Stimulated activated memory B cell treated with anti-CD40 and anti-IgM and Interleukin-4, amounts not matched to agents 10 μg/mL and 1 μg/mL and 100 μg/mL, for 72 hours (primary cell): ENCODE results near the gene PMEPA1.

Experiments used
- ATAC-seq: fragments of 150-1000 bp; cut with Tn5 transposase; 2 replicates; pipeline ENCODE4 v1.10.0; 2021
- H3K27ac Mint-ChIP-seq: one replicate; pipeline ENCODE4 v1.8.0; 2022; ENCODE audit warnings: mild to moderate bottlenecking, mixed read lengths
- H3K27me3 Mint-ChIP-seq: one replicate; pipeline ENCODE4 v1.8.0; 2022; ENCODE audit warnings: mixed read lengths
- H3K36me3 Mint-ChIP-seq: one replicate; pipeline ENCODE4 v1.8.0; 2022; ENCODE audit warnings: mixed read lengths
- H3K4me1 Mint-ChIP-seq: one replicate; pipeline ENCODE4 v1.8.0; 2022; ENCODE audit warnings: mixed read lengths
- H3K4me3 Mint-ChIP-seq: one replicate; pipeline ENCODE4 v1.8.0; 2022; ENCODE audit warnings: mild to moderate bottlenecking, moderate library complexity, mixed read lengths
- H3K9me3 Mint-ChIP-seq: one replicate; pipeline ENCODE4 v1.8.0; 2022; ENCODE audit warnings: mixed read lengths

The PMEPA1 gene

DNA sequence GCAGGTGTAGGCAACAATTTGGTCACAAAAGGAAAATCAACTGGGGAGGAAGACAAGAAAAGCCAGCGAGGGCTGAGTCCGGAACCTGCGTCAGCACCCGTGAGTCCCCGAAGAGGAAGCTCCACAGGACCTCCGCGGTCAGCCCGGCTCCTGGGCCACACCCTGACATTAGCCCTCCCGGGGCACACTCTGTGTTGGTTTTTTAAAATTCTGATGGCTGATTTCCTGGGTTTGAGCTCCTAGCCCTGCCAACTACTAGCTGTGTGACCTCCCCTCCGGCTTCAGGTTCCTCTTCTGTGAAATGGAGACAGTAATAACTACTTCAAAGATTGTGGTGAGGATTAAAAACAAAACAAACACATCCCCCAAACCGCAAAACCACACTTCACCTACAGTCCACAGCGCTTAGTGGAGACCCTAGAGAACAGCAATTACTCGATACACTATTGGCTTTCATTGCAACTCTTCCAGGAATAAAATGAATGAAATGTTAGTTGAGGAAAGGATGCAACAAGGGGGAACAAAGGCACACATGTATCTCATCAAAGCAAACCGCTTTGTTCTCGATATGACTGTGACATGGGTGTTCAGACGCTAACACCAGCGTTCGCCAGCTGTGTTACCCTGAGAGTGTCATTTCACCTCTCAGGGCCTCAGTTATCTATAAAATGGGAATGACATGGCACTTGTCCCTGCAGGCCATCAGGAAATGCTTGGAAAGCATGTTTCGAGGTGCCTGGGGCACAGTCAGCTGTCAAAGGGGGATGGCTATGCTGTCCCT, 90.6 kb downstream of the PMEPA1 start:
- no peaks in the 10 kb centered on the region for H3K27me3 Mint-ChIP-seq
- peak overlapping the region; percentile 73 for H3K4me3 Mint-ChIP-seq
- peaks cover 63% of the 10 kb centered on the region for H3K4me1 Mint-ChIP-seq
- H3K9me3 Mint-ChIP-seq: no peaks in the 10 kb centered on the region
- peak overlapping the region; percentile 86 for H3K27ac Mint-ChIP-seq
- ATAC-seq: peak; percentile 90
- peaks cover 6% of the 10 kb centered on the region for H3K36me3 Mint-ChIP-seq

DNA sequence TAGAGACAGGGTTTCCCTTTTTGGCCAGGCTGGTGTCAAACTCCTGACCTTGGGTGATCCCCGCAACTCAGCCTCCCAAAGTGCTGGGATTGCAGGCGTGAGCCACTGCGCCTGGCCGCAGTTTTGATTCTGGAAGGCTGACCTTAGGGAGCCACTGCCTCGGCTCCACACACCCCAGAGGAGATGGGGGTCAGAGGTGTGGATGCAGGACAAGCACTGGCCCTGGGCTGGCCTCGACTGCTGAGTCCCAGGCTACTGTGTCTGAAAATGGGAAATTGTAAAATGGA, 91.1 kb downstream of the PMEPA1 start:
- Mint-ChIP-seq H3K36me3 (peaks cover 6% of the 10 kb centered on the region), H3K4me1 (peaks cover 63% of the 10 kb centered on the region), H3K27ac (peak overlapping the region; percentile 86)

DNA sequence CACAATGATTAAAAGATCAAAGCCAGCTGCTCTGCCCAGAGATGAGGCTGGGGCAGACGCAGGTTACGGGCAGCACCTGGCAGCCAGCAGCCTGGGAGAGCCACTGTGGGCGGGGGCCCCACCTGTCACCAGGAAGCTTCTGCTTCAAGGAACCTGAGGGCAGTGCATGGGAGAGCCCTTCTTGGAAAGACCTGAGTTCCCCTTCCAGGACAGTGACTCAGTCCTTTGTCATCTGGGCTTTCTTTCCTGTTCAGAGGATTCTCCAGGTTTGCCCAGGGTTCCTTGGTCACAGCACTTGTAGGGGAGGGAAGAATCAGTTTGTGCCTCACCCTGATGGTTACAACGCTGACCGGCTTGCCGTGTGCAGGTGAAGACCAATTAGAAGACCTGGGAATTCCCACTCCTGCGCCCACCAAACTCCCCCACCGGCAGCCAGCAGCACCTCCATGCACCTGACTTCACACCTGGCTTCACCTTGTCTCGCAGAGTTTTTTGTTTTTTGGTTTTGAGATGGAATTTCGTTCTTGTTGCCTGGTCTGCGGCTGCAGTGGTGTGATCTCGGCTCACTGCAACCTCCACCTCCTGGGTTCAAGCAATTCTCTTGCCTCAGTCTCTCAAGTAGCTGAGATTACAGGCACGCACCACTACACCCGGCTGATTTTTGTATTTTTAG, 91.6 kb downstream of the PMEPA1 start:
- Mint-ChIP-seq H3K36me3 (peaks cover 6% of the 10 kb centered on the region), H3K4me3 (peak overlapping the region; percentile 73), H3K27ac (peak overlapping the region; percentile 86), H3K9me3 (no peaks in the 10 kb centered on the region), H3K4me1 (peaks cover 63% of the 10 kb centered on the region), H3K27me3 (no peaks in the 10 kb centered on the region)
- ATAC-seq: no peak

More for the DNA sequence above, 91.1 kb downstream of the PMEPA1 start:
- Mint-ChIP-seq H3K27me3 (no peaks in the 10 kb centered on the region), H3K9me3 (no peaks in the 10 kb centered on the region), H3K4me3 (peak overlapping the region; percentile 73)
- no peak for ATAC-seq

- Mint-ChIP-seq H3K4me3 (no peak overlapping the region), H3K9me3 (no peaks in the 10 kb centered on the region), H3K27ac (peak overlapping the region; percentile 86), H3K27me3 (no peaks in the 10 kb centered on the region), H3K36me3 (peaks cover 6% of the 10 kb centered on the region), H3K4me1 (peaks cover 55% of the 10 kb centered on the region)
- ATAC-seq: no peak
Observed at GRCh38 chr20:57617079-57617795, 92.6 kb downstream of the PMEPA1 start.

DNA sequence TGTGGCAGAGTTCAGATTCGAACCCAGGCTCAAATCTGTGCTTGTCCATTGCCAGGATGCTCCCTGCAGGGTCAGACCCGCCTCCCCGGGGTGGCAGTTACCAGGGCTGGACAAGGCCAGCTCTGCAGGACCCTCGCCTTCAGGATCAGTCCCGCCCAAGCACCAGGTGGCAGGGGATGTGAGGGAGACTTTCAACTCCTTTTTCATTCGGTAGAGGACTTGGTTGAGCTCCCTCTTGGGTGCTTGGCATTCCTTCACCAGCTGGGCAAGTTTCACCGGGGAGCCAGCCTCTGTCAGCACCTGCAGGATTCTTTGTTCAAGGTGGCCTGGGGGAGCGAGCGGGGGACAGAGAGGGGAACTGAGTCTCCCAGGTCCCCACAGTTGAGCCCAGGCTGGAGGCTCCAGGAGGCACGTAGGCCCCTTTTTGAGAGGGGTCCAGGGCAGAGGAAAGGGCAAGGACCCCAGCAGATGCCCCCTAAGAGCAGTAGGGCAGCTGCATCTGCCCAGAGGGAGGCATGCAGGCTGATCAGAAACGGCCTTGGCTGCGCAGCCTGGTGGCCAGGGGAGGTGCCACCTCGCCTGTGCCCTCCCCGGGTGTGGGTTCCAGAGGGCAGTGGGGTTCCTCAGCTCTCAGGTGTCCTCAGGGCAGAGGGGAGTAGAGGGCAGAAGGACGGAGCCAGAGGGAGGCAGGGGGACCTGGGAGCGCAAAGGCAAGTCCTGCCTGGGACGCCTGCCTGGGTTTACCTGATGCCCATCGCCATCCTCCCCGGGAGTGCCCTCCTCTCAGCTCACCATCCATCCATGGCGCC, 93.5 kb downstream of the PMEPA1 start:
- Mint-ChIP-seq H3K27me3 (no peaks in the 10 kb centered on the region), H3K4me1 (peaks cover 46% of the 10 kb centered on the region), H3K4me3 (no peak overlapping the region), H3K9me3 (no peaks in the 10 kb centered on the region), H3K36me3 (peaks cover 6% of the 10 kb centered on the region), H3K27ac (peak overlapping the region; percentile 86)
- no peak for ATAC-seq

GRCh38 chr20:57615445-57615811, 94.4 kb downstream of the PMEPA1 start:
- Mint-ChIP-seq H3K27ac (no peak overlapping the region), H3K36me3 (peaks cover 14% of the 10 kb centered on the region), H3K4me3 (no peak overlapping the region), H3K4me1 (peaks cover 44% of the 10 kb centered on the region), H3K27me3 (no peaks in the 10 kb centered on the region), H3K9me3 (no peaks in the 10 kb centered on the region)
- no peak for ATAC-seq

DNA sequence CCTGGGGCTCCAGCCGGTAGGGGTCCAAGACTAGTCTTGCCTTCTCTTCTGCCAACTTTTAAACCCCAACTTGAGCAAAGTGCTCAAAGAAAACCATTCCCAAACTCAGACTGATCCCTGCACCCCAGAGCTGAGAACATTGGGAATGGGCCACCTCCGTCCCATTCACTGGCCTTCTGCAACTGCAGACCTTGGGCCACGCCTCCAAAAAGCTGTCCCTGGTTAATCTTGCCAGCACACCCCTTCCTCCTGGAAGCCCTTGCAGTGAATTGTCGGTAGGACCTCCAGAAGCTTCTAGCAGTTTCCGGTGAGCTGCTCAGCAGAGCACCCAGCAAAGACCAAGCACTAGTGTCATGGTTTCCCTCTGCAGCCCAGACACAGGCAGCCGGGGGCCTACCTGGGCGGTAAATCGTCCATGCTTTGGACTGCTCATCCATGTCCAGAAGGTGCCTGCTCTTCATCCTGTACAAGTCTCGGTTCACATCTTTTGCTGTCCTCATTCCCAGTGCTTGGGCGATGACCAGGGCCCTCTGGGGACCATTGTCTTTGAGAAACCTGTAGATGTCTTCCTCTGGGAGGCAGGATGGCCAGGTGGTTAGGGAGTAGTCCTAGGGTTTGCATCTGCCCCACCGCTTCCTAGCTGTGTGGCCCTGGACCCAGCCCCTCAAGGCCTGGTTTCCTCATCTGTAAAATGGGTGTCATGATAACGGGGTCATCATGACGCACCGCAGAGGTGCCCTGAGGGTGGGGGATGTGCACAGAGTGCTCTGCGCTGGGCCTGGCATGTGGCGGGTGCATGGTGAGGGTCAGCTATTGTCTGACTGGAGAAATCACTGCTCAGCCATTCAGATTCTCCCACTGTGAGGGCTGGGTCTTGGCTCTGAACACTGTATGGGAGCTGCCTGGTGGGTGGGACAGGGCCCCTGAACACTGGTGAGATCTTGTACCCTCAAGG, 95.0 kb downstream of the PMEPA1 start:
- Mint-ChIP-seq H3K4me1 (peaks cover 44% of the 10 kb centered on the region), H3K27ac (no peak overlapping the region), H3K4me3 (no peak overlapping the region), H3K36me3 (peaks cover 19% of the 10 kb centered on the region), H3K27me3 (no peaks in the 10 kb centered on the region), H3K9me3 (no peaks in the 10 kb centered on the region)
- ATAC-seq: no peak

- Mint-ChIP-seq H3K27ac (no peak overlapping the region), H3K27me3 (no peaks in the 10 kb centered on the region)
- no peak for ATAC-seq
Observed at GRCh38 chr20:57613481-57613921, 96.3 kb downstream of the PMEPA1 start.

GRCh38 chr20:57612916-57613315, 96.9 kb downstream of the PMEPA1 start:
- H3K9me3 Mint-ChIP-seq: no peaks in the 10 kb centered on the region
- H3K4me3 Mint-ChIP-seq: no peak overlapping the region
- peaks cover 34% of the 10 kb centered on the region for H3K4me1 Mint-ChIP-seq
- no peak for ATAC-seq
- peaks cover 31% of the 10 kb centered on the region for H3K36me3 Mint-ChIP-seq
- H3K27me3 Mint-ChIP-seq: no peaks in the 10 kb centered on the region
- no peak overlapping the region for H3K27ac Mint-ChIP-seq

More at GRCh38 chr20:57613481-57613921, 96.3 kb downstream of the PMEPA1 start:
- H3K36me3 Mint-ChIP-seq: peaks cover 31% of the 10 kb centered on the region
- no peak overlapping the region for H3K4me3 Mint-ChIP-seq
- H3K9me3 Mint-ChIP-seq: no peaks in the 10 kb centered on the region
- peaks cover 40% of the 10 kb centered on the region for H3K4me1 Mint-ChIP-seq

DNA sequence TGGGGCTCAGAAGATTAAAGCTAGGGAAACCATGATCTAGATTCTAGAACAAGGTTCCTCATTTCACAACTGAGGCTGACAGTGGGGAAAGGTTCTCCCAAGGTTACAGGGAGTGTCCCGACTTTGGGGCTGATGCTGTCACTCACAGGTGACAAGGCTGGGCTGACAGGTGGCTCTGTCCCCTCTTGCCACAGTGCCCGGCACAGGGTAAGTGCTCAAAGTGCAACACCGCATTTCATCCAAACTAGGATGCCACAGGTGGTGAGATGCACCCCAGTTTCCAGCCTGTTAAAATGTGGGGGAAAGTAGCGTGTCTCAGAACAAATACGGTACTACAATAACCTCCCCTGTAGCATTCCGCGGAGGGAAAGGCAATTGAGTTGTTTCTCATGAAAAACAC, 97.4 kb downstream of the PMEPA1 start:
- H3K9me3 Mint-ChIP-seq: no peaks in the 10 kb centered on the region
- H3K4me3 Mint-ChIP-seq: no peak overlapping the region
- H3K4me1 Mint-ChIP-seq: peaks cover 29% of the 10 kb centered on the region
- peaks cover 33% of the 10 kb centered on the region for H3K36me3 Mint-ChIP-seq
- H3K27ac Mint-ChIP-seq: no peak overlapping the region
- H3K27me3 Mint-ChIP-seq: no peaks in the 10 kb centered on the region
- ATAC-seq: no peak

DNA sequence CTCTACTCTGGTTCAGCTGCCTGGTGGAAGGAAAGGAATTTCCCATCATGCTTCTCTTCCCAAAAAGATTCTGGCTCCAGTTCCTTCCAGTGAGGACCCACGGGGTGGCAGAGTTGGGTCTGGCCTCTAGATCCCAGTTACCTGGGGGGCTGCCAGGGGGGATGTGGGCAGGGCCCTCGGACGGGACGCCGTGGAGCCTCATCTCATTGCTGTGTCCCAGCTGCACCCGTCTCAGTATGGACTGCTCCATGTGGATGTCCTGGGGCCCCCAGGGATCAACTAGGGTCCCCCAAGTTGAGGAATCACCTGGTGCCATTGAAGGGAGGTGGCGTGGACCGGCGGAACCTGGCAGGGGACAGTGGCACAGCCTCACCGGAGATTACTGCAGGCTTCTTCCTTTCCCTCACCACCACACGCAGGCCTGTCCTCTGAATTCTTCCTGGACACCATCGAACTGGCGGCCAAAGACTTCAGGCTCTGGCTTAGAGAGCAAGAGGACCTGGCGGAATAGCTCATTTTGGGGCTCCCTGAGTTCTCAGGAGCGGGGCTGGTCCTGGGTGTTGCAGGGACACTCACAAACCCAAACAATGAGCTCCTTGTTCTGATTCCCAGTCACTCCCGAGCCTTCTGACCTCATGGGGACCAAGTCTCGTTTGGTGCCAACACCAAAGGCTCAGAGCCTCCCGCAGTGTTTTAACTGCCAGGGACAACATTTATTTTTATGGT, 98.1 kb downstream of the PMEPA1 start:
- H3K4me1 Mint-ChIP-seq: peaks cover 22% of the 10 kb centered on the region
- no peaks in the 10 kb centered on the region for H3K27me3 Mint-ChIP-seq
- peaks cover 39% of the 10 kb centered on the region for H3K36me3 Mint-ChIP-seq
- ATAC-seq: no peak
- H3K4me3 Mint-ChIP-seq: no peak overlapping the region
- H3K9me3 Mint-ChIP-seq: no peaks in the 10 kb centered on the region
- H3K27ac Mint-ChIP-seq: no peak overlapping the region

- peaks cover 30% of the 10 kb centered on the region for H3K4me1 Mint-ChIP-seq
- ATAC-seq: no peak
- H3K9me3 Mint-ChIP-seq: no peaks in the 10 kb centered on the region
- H3K36me3 Mint-ChIP-seq: peaks cover 39% of the 10 kb centered on the region
- H3K27ac Mint-ChIP-seq: peak overlapping the region; percentile 77
- H3K27me3 Mint-ChIP-seq: no peaks in the 10 kb centered on the region
- no peak overlapping the region for H3K4me3 Mint-ChIP-seq
Observed at GRCh38 chr20:57610261-57610952, 99.4 kb downstream of the PMEPA1 start.

GRCh38 chr20:57609842-57610167, 100.0 kb downstream of the PMEPA1 start:
- H3K27me3 Mint-ChIP-seq: no peaks in the 10 kb centered on the region
- peak overlapping the region; percentile 77 for H3K27ac Mint-ChIP-seq
- H3K9me3 Mint-ChIP-seq: no peaks in the 10 kb centered on the region
- H3K4me3 Mint-ChIP-seq: no peak overlapping the region
- peaks cover 39% of the 10 kb centered on the region for H3K36me3 Mint-ChIP-seq
- H3K4me1 Mint-ChIP-seq: peaks cover 30% of the 10 kb centered on the region
- ATAC-seq: no peak
